Transverse colon (tissue), 3 donors: Measurements from ENCODE around the gene YWHAH.

ENCODE experiments used
- POLR2A ChIP-seq: fragments of 450-650 bp; IDR thresholded peaks from one replicate; pipeline ENCODE4 v1.6.1; 2016; ENCODE audit warnings: antibody characterized with exemption, mild to moderate bottlenecking, moderate library complexity
- POLR2AphosphoS5 ChIP-seq, 3 donors: sonication (generic); formaldehyde crosslinking; IDR thresholded peaks; one replicate each; pipeline ENCODE4 v1.6.1; 2016; ENCODE audit warnings: antibody characterized with exemption in 3 of 3

DNA sequence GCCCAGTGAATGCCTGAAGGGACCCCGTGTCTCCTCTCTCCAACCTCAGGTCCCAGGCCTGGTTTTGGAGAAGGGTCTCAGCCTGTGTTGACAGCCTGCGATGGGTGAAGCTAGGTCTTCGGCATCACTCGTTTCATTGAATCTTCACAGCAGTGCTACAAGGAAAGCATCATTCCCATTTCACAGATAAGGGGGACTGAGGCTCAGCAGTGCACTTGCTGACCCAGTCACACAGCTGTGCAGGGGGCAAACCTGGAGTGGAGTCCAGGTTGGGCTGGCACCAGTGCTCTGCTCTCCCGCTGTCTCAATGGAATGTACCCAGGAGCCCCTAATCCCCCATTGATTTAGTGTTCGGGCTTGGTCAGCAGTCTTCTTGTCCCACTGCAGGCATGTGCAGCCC, 10.9 kb upstream of the YWHAH start:
- TF ChIP-seq POLR2AphosphoS5 (IDR thresholded peaks at IDR 0.05) (no peak), POLR2A (no peak)
